Dedifferentiated amniotic fluid mesenchymal stem cell (primary cell): ENCODE results near the gene ATRN.

ENCODE experiments used
- DNase-seq: peaks from one replicate; pipeline ENCODE4 v3.0.0-alpha.2; 2016; ENCODE audit errors: extremely low spot score

The ATRN gene

DNA sequence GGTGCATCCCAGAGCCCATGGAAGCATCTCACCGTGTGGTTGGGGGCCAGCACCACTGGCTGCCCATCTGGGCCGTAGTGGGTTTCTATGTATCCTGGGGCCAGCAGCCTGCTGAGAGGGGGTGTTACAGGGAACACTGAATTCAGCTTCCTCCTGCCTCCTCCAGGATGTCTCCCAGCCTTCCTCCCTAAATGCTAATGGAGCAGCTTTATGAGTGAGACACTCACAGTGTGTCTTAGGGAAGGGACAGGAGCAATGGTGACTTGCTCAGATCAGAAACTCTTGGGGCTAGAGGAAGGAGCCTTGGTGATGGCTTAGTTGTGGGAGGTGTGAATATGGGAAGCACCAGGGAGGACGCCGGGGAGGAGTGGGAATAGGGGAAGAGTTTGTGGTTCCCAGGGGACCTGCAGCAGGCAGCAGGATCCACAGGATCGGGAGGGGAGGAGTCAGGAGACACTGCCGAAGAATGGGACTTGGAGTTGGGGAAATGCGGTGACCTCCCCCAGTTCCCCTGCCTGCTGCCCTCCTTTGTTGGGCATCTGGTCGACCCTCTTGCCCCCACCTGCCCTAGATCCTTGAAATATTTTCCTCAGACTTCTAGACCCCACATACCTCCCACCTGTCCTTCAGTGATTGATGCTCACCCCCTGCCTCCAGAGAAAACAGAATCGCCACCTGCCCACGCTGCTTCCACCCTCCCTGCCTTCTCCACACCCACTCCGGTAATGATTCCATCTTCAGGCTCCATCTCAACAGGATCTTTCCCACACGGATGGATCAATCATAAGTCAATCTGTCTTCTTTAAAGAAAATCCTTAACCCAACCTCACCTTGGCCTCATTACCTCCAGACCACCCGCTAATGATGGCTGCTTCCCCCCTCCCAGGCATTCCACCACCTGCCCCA lies 204.4 kb downstream of the ATRN start:
- DNase-seq, result no peak

DNA sequence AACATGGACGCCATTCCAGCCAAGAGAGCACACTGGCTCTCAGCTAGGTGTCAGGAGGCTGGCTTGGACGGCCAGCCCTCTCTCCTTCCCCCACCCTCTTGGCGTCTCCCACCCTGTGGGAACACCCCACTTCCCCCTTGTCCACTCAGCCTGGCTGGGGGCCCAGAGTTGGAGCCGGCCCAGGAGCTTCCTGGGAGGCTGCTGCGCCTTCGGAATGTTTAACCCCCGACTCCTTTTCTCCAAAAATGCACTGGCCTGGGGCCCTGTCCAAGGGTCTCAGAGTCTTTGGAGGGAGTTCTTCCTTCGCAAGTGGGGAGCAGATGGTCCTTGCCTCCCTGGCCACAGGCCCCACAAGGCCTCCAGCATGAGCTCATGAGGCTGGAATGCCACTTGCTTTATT lies 206.9 kb downstream of the ATRN start:
- DNase-seq, result no peak

DNA sequence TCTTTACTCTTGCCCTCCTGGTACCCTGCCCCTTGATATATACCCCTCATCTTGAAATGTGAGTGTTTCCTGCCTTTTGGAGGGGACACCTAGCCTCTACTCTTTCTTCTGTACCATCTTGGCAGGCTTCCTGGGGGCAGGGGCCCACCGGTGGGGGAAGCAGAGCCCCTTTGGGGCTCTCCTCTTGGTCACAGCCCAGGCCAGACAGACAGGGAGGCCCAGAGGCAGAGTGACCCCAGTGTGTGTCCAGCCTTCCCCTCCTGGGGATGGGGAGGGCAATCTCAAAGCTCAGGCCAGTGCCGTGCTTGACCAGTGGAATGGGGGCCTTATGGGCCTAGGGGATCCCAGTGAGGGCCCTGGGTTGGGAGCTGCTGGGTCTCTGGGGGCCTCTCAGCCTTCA lies 207.4 kb downstream of the ATRN start:
- DNase-seq, result no peak

DNA sequence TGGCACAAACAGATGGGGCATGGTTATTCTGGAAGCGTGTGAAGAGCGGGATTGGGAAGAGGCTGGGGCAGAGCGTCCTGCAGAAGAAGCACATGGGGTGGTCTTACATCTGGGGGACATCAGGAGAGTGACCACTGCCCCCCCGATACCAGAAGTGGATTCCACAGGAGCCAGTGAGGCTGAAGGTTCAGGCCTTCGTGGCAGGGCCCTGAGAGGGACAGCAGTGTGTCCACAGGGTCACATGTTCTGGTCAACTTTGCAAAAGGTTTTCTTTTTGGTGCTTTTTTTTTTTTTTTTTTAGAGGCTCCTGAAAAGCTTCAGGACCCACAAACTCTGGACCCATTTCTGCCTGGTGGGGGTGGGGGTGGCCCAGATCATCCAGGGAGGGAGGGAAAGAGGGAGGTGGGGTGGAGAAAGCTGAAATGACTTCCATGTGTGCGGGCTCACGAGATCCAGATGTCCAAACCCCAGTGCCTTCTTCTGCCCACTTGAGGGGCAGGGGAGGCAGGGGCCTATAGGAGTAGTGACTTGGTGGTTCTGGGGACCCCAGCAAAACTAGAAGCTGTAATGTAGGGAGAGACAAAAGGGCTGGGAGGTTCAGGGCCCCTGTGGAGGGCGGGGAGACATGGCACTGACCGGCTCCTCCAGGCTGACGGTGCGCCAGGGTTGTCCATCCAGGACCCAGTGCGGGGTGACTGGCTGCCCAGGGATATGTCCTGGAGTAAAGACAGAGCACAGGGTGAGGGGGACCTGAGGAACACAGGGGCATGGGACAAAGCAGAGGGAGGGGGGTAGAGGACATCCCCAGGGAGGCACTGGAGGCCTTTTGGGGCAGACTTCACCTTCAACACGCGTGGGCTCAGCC lies 208.3 kb downstream of the ATRN start:
- no peak for DNase-seq

DNA sequence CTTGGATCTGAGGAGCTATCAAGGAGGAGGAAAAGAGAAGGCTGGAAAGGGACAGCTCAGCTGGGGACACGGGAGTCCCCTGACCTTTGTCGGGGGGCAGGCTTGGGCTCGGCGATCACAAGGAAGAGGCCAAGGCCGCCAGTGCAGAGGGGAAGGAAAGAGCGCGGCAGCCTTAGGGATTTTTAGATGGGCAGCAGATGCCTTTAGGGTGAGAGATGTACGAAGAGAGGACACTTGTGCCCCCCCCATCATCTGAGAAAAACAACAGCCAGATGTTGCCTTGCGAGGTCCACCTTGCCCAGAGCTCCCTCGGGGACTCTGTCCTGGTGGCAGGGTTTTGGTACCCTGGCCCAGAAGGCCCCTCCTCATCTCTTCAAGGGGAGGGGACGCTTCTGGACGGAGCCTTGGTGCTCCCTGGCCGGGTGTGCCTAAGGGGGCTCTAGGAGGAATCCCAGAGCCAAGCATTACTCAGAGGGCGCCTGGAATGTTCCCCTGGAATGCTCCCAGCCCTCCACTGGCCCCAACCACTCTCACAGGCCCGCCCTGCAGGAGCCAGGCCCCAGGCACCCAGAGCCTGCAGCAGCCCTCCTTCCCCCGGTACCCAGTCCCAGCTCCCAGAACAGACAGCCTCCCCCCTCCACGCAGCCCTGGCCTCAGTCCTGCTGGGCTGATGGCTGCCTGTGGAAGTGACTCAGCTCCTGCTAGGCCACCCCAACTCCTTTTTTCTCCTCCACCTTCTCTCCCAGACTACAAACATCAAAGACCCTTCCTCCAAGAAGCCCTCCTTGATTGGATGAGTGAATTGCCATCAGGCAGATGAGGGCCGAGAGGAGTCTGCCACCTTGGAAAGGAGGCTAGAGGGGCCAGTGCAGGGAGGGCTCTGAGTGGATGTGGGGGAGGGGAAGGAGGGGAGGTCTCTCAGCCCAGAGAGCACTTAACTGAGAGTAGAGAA lies 209.2 kb downstream of the ATRN start:
- DNase-seq, result peak; percentile 78

DNA sequence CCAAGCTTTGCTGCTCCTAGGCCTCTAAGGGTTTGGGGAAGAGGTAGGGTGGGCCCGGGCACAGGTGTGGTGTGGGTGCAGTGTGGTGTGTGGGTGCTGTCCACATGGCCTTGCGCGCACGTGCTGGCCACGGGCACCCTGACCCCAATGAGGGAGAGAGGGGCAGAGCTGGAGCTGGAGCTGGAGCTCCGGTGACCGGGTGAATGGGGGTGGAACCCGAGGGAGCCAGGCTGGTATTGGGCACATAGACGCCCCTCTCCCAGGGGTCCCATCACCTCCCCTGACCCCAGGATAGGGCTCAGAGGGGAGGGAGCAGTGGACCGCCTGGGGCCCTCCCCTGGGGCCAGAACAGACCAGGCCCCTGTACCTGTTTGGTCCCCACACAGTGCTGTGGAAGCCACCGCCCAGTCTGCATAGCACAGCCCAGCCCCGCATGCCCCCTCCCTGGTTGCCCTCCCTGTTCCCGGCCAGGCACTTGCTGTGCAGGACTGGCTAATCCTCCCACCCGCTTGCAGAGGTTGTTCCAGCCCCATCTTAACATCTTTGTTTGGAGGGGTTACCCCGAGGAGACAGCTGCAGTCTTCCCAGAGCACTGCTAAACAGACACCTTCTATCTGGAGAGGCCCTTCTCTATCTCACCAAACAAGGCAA lies 210.0 kb downstream of the ATRN start:
- no peak for DNase-seq

DNA sequence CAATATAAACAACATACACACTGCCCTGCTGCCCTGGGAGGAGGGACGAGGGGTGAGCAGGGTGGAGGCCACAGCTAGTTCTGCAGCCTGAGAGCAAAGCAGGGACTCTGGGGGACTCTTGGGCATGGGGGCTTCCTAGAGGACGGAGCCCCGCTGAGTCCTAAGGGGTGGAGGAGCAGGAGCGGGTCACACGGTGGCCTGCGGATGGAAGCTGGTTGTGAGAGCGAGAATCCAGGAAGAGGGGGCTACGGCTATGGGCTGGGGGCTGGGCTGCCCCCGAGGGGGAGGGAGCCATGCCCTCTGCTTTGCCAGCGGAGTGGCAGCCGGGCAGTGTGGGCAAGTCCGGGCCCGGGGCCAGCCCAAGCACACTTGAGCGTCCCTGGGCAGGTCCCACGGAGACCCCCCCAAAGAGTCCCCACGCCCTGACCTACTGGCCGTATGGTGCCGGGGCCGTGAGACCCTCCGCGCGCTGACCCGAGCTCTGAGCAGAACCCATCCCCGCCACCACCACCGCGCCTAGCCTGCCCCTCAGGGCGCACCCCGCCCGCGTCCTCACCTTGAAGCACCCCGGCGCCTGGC lies 210.6 kb downstream of the ATRN start:
- no peak for DNase-seq

DNA sequence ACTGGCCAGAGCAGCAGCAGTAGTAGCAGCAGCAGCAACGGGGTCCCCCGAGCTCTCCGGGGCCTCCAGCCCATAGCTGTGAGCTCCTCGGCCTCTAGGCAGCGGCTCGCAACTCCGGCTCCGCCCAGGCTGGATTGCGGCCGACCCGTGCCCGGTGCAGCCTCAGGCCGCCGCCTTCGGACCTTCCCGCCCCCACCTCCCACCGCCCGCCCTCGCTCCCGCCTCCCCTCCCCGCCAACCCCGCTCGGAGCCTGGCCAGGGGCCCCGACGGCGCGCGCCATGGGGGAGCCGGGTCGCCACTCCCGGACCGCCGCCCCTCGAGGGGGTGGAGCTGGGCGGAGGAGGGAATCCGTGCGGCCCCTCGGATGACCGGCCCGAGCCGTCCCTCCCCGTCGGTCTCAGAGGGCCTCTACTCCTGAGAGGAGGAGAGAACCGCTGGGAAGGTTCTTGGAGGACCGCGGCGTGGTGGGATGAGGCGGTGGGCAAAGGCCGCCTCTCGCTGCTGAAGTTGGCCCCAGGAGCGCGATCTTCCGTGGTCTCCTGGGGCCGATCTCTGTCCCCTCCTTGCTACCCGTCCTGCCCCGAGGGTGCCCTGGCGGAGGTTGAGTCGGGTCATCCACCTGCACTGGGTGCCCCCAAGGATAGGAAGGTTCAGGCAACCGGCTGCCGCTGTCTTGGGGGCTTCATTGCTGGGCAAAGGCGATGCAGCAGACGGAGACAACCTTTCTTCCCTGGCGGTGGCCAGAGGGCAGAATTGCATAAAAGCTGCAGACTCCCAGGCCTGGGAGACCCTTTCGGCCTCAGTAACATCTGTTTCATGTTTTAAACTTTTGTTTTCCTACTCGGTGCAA lies 211.3 kb downstream of the ATRN start, which contains the start of gene ADAM33:
Gene ADAM33 (minus strand): TSS at position 80 of the 851 bp plus-strand sequence. CDS start 6 bp downstream, at position 74.
- DNase-seq, result no peak

DNA sequence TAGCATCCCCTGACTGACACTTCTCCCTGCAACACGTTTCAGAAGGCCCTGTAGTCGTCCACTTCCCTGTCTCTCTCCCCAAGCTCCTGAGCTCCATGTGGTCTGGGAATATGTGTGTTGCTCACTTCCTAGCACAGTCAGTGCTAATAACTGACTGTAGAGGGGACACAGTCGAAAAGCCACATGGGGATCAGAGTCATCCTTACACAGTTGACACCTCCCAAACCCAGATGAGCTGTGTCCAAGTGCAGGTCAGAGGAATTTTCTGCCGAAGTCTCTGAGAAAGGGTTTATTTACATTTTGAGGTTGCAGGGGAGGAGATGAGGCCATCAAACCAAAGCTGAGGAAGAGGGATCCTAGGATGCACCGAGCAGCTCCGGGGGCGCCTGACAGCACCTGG lies 214.5 kb downstream of the ATRN start:
- DNase-seq, result no peak

DNA sequence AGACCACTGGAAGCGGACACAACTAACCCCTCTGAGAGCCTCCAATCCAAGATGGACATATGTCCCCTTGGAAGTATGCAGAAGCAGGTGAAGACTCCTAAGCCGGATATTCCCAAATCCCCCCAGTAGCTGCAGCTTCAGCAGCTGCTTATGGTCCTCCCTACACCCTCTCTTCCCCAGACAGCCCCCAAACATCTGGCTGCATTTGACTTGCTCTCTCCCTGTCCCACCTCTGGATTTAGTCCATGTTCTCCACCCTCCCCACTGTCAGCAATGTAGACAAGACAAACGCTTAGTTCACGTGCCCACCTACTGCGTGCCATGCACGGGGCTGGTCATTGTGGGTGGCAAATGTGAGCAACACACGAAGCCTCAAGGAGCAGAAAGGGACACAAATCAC lies 215.6 kb downstream of the ATRN start:
- no peak for DNase-seq

DNA sequence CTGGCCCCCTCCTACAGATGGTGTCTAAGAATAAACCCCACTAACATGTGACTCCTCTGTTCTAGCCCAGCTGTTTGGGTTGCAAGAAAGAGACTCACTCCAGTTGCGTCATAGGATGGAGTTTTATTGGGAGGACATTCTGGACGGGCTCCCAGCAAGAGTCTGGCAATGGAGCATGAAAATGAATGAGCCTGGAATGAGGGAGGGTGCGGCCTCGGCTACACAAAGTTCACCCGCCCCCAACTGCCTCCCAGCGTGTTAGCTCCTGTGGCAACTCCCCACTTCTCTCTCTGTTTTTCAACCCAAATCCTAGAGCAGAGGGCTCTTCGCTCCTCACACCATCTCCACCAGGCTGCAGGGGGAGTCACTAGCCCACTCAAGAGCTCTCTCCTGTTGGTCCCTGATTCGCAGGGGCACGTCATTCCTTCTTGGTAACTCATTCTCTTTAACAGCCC lies 216.1 kb downstream of the ATRN start:
- DNase-seq, result peak; percentile 97

DNA sequence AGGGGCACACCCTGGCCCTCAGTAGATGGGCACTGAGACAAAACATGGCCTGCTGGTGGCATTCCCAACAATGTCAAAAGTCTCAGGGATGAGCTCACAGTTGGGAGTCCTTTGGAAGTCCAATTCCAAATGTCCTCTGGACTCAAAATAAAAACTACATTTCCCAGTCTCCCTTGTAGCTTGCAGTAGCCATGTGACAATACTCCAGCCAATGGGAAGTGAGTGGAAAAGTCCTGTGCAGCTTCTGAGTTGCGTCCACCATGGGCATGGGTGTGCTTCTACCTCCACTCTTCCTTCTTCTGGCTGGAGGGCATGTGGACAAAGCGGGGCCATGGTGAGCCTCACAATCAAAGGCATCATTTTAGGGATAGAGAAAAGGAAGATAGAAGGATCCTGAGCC lies 216.8 kb downstream of the ATRN start:
- DNase-seq, result peak; percentile 54

DNA sequence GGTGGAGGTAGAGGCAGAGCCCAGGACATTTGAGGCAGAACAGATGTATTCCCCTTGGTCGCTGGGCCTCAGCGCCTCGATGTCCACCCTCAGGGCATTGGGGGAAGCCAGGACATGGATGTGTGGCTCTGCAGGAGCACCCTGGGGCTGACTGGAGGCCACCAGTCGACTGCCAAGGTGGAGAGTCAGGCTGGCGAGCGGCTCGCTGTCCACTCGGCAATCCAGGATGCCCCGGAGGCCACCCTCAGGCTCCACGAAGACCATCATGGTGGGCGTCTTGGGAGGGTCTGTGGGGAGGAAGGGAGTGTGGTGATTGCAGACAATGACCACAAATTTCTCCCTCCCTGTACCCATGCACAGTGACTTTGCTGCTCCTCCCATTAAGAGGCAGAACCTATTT lies 219.2 kb downstream of the ATRN start:
- no peak for DNase-seq

DNA sequence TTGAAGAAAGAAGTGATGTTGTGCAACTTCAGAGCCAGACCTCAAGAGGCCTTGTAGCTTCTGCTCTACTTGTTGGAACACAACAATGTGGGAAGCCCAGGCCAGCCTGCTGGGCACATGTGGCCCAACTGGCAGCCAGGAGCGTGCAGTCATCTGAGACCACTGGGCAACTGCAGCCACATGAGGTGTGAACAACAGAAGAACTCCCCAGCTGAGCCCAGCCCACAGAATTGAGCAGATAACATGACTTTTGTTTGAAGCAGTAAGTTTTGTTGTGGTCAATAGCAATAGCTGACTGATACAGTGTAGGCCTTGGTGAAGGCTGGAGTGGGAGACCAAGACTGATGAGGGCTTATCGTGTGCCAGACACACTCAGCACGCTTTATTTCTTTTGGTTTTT lies 219.6 kb downstream of the ATRN start:
- DNase-seq, result no peak

DNA sequence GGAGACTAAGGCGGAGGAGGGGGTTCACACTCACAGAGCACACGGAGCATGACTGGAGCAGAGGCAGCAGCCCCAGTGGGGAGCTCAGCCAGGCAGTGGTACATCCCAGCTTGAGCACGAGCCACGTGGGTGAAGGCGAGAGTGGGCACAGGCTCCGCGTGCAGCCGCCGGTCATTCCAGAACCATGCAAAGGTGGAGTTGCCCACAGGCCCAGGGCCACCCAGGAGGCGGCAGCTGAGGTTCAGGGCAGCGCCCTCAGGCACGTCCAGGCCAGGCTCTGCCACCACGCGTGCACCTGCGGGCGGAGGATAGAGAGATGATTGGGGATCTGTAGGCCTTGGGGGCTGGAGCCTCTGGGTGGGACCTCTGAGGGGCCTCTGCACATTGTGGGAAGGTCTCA lies 220.5 kb downstream of the ATRN start:
- DNase-seq, result no peak

DNA sequence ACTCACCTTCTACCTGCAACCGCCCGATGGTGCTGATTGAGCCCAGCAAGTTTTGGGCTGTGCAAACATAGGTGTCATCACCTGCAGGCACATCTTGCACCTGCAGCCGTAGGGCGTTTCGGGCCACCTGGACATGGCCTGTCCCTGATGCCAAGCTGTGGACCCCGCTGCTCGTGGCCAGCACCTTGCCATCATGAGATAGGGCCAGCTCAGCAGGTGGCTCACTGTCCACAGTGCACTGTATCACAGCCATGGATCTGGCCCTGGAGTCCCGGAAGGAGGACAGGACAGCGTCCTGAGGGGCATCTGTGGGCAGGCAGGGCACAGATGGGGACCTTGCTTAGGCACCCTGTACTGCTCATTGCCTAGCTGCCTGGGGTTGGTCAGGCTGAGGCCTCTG lies 221.1 kb downstream of the ATRN start:
- no peak for DNase-seq

DNA sequence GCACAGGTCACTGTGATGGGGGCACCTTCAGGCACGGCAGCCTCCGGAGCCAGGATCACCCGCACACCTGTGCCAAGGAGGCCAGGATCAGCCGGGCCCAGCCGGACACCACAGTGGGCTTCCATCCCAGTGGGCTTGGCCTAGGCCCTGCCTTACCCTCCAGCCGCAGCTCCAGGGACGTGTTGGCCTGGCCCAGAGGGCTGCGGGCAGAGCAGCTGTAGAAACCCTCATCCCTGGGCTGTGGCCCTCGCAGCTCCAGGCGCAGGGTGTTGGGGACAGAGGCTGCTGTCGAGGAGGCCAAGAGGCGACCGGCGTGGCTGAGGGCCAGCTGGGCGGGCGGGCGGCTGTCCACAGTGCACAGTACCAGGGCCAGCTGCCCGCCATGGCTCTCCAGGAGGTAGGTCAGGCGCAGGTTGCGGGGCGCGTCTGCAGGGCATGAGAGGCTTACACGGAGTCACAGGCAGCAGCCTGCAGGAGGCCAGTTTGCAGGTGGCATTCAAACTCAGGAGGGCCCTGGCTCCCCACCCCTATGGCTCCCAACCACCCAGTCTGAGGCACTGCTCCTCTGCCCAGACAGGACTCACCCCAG lies 222.0 kb downstream of the ATRN start:
- DNase-seq, result no peak

DNA sequence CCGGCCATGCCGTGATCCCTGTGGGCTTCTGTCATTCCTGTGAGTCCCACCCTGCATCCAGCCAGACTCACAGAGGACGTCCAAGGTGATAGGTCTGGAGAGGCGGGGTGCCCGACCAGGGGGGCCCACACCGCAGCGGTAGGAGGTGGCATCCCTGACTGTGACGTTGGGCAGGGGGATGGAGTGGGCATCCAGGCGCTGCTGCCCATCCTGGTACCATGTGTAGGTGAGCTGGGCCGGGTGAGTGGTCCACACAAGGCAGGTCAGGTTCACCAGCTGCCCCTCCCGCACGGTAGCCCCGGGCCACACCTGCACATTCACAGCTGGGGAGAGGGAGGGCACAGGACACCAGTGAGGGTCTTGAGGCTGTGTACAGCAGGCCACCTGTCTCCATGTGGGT lies 222.6 kb downstream of the ATRN start:
- DNase-seq, result no peak

DNA sequence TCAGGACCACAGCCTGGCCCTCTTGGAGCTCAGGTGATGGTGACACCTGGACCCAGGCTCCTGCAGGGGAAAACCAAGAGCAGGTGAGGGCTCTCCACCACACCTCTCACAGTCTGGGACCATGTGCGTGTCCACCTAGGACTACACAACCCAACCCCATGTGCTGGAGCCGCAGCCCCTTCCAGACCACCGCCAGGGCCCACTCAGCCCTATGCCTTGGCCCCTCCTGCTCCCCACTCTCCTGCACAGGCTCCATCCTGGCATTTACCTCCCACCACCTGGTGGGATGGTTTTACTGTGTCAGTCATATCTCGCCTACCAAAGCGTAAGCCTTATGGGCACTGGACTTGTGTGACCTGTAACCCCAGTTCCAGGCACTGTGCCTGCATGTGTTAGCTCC lies 224.0 kb downstream of the ATRN start:
- DNase-seq, result no peak
